ENCODE data around the gene ERCC6L.

The ERCC6L gene, protein sequence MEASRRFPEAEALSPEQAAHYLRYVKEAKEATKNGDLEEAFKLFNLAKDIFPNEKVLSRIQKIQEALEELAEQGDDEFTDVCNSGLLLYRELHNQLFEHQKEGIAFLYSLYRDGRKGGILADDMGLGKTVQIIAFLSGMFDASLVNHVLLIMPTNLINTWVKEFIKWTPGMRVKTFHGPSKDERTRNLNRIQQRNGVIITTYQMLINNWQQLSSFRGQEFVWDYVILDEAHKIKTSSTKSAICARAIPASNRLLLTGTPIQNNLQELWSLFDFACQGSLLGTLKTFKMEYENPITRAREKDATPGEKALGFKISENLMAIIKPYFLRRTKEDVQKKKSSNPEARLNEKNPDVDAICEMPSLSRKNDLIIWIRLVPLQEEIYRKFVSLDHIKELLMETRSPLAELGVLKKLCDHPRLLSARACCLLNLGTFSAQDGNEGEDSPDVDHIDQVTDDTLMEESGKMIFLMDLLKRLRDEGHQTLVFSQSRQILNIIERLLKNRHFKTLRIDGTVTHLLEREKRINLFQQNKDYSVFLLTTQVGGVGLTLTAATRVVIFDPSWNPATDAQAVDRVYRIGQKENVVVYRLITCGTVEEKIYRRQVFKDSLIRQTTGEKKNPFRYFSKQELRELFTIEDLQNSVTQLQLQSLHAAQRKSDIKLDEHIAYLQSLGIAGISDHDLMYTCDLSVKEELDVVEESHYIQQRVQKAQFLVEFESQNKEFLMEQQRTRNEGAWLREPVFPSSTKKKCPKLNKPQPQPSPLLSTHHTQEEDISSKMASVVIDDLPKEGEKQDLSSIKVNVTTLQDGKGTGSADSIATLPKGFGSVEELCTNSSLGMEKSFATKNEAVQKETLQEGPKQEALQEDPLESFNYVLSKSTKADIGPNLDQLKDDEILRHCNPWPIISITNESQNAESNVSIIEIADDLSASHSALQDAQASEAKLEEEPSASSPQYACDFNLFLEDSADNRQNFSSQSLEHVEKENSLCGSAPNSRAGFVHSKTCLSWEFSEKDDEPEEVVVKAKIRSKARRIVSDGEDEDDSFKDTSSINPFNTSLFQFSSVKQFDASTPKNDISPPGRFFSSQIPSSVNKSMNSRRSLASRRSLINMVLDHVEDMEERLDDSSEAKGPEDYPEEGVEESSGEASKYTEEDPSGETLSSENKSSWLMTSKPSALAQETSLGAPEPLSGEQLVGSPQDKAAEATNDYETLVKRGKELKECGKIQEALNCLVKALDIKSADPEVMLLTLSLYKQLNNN

GRCh38 chrX:72238721-72239475, at the start of gene ERCC6L:
Gene ERCC6L, minus strand, starts transcription at chrX:72239027. Its CDS starts 116 bp downstream, at chrX:72238911.
- DNase-seq (ENCODE audit: low read depth), result peak; percentile 76

GRCh38 chrX:72282302-72282701, 43.5 kb upstream of the ERCC6L start:
- no peak for DNase-seq (ENCODE audit: low read depth)

GRCh38 chrX:72280321-72280845, 41.6 kb upstream of the ERCC6L start:
- DNase-seq (ENCODE audit: low read depth), result no peak

GRCh38 chrX:72276478-72276953, 37.7 kb upstream of the ERCC6L start:
- no peak for DNase-seq (ENCODE audit: low read depth)

GRCh38 chrX:72274526-72274925, 35.7 kb upstream of the ERCC6L start:
- DNase-seq (ENCODE audit: low read depth), result no peak

GRCh38 chrX:72273718-72274117, 34.9 kb upstream of the ERCC6L start:
- DNase-seq (ENCODE audit: low read depth), result no peak

DNA sequence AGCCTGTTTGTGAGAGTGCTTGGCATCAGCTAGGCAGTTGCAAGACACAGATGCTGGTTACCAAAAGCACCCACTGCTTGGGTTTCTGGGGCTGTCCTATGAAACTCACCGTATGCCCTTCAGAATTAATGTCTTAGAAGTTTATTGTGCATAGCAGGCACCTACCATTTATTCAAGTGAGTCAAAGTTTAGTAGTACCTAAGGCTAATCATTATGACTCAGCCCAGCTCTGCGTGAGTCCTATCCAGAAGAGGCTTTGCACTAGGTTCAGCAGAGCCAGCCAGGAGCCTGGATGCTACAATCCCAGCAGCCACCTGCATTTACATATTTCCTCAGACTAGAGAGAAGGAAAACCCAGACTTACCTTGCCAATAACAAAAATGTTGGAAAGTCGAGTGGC, 34.0 kb upstream of the ERCC6L start:
- DNase-seq (ENCODE audit: low read depth), result no peak

DNA sequence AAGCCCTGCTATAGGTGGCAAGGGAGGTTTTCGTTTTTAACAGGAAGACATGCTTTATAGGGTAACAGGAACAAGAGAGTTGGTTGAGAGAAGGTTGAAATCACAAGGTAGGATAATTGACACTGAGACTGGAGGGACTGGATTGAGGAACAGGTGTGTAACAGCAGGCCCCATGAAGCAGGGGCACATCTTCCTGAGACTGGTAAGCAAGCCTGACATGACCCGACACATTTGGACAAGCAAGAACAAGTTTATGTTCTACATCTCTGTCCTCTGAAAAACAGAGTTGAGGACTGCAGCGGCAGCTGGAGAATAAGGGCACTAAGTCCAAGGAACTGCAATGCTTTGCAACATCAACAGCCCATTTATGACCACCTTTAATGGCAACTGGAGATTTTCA, 33.0 kb upstream of the ERCC6L start:
- no peak for DNase-seq (ENCODE audit: low read depth)

DNA sequence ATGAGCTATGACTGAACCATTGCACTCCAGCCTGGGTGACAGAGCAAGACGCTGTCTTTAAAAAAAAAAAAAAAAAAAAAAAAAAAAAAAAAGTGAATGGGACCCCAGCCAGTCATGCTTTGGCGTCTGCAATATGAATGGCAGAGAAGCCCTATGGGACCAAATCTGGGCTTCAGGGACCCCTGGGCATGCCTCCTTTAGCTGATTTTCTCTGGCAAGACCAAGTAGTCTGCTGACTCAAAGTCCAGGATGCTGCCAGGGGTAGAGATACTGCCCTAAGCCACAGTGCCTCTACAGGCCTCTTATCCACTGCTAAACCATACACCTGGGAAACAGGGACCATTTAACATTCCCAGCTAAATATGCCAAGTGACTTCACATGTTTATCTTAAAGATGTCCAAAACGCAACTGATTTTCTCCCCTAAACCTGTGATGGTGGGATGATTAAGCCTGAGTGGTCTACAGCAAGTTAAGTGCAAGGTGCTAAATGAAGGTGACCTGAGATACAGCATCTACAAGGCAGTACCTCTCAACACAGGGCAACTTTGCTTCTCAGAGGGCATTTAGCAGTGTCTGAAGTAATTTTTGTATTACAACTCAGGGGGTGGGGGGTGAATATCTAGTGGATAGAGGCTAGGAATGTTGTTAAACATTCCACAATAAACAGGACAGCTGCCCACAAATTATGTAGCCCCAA, 32.4 kb upstream of the ERCC6L start:
- no peak for DNase-seq (ENCODE audit: low read depth)

DNA sequence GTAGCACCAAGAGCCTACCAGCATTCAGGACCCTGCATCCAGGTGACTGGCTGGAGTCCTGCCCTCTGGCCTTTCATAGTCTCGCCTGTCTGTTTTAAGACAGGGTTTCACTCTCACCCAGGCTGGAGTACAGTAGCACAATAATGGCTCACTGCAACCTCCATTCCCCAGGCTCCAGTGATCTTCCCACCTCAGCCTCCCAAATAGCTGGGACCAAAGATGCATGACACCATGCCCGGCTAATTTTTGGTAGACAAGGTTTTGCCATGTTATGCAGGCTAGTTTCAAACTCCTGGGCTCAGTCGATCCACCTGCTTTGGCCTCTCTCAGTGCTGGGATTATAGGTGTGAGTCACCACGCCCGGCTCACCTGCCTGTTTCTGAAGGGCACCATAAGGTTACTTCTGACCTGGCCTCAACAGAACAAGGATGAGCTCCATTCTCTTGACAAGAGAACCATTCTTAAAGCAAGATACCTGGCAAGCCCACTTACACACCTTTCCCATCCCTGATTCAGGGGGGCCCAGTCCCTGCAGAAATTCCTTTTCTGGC, 31.6 kb upstream of the ERCC6L start:
- DNase-seq (ENCODE audit: low read depth), result no peak

DNA sequence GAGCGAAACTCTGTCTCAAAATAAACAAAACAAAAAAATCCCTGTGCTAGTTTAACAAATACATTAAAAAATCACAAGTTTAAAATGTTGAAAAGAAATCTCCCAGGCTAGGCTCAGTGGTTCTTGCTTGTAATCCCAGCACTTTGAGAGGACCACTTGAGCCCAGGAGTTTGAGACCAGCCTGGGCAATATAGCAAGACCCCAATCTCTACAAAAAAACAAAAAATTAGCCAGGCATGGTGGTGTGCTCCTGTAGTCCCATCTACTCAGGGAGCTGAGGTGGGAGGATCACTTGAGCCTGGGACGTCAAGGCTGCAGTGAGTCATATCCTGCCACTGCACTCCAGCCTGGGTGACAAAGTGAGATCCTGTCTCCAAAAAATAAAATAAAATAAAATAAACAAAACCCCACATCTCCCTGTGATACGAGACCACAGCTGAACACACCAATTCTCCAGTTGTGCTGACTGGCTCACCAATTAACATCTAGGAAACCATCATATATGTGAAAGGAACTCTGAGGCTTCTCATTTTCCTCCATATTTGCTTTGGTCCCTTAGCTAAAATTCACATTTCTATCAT, 30.9 kb upstream of the ERCC6L start:
- DNase-seq (ENCODE audit: low read depth), result no peak

GRCh38 chrX:72268597-72269365, 30.0 kb upstream of the ERCC6L start:
- no peak for DNase-seq (ENCODE audit: low read depth)

- DNase-seq (ENCODE audit: low read depth), result no peak
These were observed 26.4 kb upstream of the ERCC6L start for GRCh38 chrX:72265263-72265662.

DNA sequence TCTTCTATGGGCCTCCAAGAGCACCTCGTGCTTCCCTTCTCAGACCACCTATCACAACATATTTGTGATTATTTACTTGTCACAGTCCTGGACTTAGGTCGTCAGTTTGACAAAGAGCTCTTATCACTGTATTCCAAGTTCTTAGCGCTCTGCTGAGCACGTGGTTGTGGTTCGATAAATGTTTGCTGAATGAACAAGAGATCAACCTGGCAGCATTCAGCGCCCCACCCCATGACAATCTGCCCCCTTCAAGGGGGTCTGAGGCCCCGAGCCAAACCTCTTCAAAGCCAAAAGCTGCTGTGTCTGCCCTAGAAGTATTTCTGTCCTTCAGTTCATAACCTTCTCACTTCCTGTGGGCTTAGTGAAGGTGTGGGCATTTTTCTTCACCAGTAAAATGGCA, 23.2 kb upstream of the ERCC6L start:
- DNase-seq (ENCODE audit: low read depth), result no peak

GRCh38 chrX:72260448-72260847, 21.6 kb upstream of the ERCC6L start:
- DNase-seq (ENCODE audit: low read depth), result no peak

GRCh38 chrX:72258174-72258573, 19.3 kb upstream of the ERCC6L start:
- DNase-seq (ENCODE audit: low read depth), result no peak

- DNase-seq (ENCODE audit: low read depth), result no peak
These were observed 17.0 kb upstream of the ERCC6L start for GRCh38 chrX:72255864-72256263.

- no peak for DNase-seq (ENCODE audit: low read depth)
These were observed 16.6 kb upstream of the ERCC6L start for GRCh38 chrX:72255445-72255844.

DNA sequence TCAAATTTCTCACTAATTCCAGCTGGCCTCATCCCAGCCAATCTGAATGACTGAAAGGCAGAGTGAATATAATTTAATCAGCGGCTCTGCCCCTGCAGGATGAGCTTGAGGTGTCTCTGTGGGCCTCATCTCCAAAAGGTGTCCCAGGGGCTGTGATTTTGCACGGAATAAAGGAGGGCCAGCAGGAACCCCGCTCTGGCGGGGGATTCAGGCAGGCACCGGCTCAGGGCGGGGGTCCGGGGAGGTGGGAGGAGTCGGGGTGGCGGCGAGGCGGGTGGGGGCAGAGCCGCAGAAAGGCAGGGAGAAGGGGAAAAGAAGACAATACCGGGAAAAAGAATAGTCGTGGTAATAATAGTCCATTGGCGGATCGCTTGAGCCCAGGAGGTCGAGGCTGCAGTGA, 16.0 kb upstream of the ERCC6L start:
- no peak for DNase-seq (ENCODE audit: low read depth)

All from activated T-helper 1 cell treated with Interleukin-2 at 50 U/mL for 16 hours (primary cell).